ENCODE measurements around the gene DEXI. TPM values are rescaled to one million over a fixed set of nuclear protein-coding genes. Genes with fewer than 3 reads are reported as not detected.
A peak's percentile ranks its signal among the peaks of the same experiment; 100 is the strongest.

Gene DEXI
- total RNA-seq, 2 donors from 2014 or later = 31.5 to 32.0 TPM

DNA sequence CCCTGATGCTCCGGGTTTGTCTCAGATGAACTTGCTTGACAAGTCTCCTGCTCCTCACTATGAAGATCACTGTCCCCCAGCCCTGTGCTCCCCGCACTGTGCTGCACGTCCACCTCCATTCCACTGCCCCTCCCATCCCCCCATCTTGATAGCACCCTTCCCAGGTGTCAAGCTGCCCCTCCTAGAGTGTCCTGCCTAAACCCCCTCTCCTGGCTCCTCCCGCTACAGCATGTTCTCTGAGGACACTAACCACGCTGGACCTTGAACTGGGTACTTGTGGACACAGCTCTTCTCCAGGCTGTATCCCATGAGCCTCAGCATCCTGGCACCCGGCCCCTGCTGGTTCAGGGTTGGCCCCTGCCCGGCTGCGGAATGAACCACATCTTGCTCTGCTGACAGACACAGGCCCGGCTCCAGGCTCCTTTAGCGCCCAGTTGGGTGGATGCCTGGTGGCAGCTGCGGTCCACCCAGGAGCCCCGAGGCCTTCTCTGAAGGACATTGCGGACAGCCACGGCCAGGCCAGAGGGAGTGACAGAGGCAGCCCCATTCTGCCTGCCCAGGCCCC is 18.5 kb downstream of the DEXI start:
- Histone ChIP-seq H3K36me3 (ENCODE audit: control insufficient read depth, insufficient read depth, low read length) (peaks cover 9% of the 10 kb centered on the region), H3K9ac (ENCODE audit: extremely low read depth, low read length, poor library complexity, severe bottlenecking) (no peak overlapping the region), H3K27me3 (ENCODE audit: control insufficient read depth, insufficient read depth, low read length, poor library complexity, severe bottlenecking) (no peaks in the 10 kb centered on the region), H3K4me1 (ENCODE audit: control insufficient read depth, insufficient read depth, low read length) (no peaks in the 10 kb centered on the region), H3K27ac (ENCODE audit: low read depth, low read length) (no peak overlapping the region), H3K4me3 (ENCODE audit: low read length) (no peak overlapping the region), H3K9me3 (ENCODE audit: control insufficient read depth, low read length) (no peaks in the 10 kb centered on the region)
- Mint-ChIP-seq H3K27me3 (ENCODE audit: insufficient read depth) (no peaks in the 10 kb centered on the region), H3K27ac (no peak overlapping the region), H3K4me1 (no peaks in the 10 kb centered on the region), H3K4me3 (no peak overlapping the region), H3K9me3 (no peaks in the 10 kb centered on the region), H3K36me3 (ENCODE audit: low read depth) (peaks cover 25% of the 10 kb centered on the region)
- WGBS, 2 experiments (ENCODE audit: insufficient coverage in 1 of 2, insufficient read length in 1 of 2) = 91 to 97% methylated on average over 8 to 14 of the region's 14 CpGs
- no peak for DNase-seq
- TF ChIP-seq, protein P1, sequence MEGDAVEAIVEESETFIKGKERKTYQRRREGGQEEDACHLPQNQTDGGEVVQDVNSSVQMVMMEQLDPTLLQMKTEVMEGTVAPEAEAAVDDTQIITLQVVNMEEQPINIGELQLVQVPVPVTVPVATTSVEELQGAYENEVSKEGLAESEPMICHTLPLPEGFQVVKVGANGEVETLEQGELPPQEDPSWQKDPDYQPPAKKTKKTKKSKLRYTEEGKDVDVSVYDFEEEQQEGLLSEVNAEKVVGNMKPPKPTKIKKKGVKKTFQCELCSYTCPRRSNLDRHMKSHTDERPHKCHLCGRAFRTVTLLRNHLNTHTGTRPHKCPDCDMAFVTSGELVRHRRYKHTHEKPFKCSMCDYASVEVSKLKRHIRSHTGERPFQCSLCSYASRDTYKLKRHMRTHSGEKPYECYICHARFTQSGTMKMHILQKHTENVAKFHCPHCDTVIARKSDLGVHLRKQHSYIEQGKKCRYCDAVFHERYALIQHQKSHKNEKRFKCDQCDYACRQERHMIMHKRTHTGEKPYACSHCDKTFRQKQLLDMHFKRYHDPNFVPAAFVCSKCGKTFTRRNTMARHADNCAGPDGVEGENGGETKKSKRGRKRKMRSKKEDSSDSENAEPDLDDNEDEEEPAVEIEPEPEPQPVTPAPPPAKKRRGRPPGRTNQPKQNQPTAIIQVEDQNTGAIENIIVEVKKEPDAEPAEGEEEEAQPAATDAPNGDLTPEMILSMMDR (conservative IDR thresholded peaks at IDR 0.05) = no peak

DNA sequence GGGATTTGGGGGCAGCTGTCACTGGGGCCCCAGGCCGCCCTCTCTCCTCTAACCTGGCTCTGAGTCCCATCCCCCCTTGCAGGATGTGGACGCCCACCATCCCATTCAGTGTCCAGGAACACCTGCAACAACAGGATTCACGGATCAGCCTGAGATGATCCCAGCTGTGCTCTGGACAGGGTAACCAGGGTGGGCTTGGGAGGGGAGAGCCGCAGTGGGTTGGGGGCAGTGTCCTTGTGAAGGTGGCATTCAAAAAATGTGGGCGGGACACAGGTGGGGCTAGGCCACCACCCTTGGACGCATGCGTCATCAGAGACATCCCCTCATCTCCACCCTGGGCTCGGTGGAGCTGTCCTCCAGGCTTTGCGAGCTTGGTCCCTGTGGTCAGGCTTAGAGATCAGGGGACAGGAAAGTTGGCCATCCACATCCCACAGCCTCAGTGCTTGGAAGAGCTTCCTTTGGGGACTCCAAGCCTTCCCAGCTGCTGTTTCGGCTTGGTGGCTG is 19.1 kb downstream of the DEXI start:
- no peaks in the 10 kb centered on the region for H3K27me3 Mint-ChIP-seq (ENCODE audit: insufficient read depth)
- H3K4me1 Mint-ChIP-seq = no peaks in the 10 kb centered on the region
- Histone ChIP-seq H3K27ac (ENCODE audit: low read depth, low read length) (no peak overlapping the region), H3K27me3 (ENCODE audit: control insufficient read depth, insufficient read depth, low read length, poor library complexity, severe bottlenecking) (no peaks in the 10 kb centered on the region), H3K9me3 (ENCODE audit: control insufficient read depth, low read length) (no peaks in the 10 kb centered on the region), H3K36me3 (ENCODE audit: control insufficient read depth, insufficient read depth, low read length) (peaks cover 9% of the 10 kb centered on the region), H3K4me3 (ENCODE audit: low read length) (no peak overlapping the region), H3K9ac (ENCODE audit: extremely low read depth, low read length, poor library complexity, severe bottlenecking) (no peak overlapping the region), H3K4me1 (ENCODE audit: control insufficient read depth, insufficient read depth, low read length) (no peaks in the 10 kb centered on the region)
- no peak overlapping the region for H3K27ac Mint-ChIP-seq
- no peak overlapping the region for H3K4me3 Mint-ChIP-seq
- 82 to 87% methylated on average over 7 to 10 of the region's 10 CpGs for WGBS, 2 experiments (ENCODE audit: insufficient coverage in 1 of 2, insufficient read length in 1 of 2)
- TF ChIP-seq, protein P1 (conservative IDR thresholded peaks at IDR 0.05) = no peak
- H3K9me3 Mint-ChIP-seq = no peaks in the 10 kb centered on the region
- peaks cover 25% of the 10 kb centered on the region for H3K36me3 Mint-ChIP-seq (ENCODE audit: low read depth)
- DNase-seq = peak; percentile 63

DNA sequence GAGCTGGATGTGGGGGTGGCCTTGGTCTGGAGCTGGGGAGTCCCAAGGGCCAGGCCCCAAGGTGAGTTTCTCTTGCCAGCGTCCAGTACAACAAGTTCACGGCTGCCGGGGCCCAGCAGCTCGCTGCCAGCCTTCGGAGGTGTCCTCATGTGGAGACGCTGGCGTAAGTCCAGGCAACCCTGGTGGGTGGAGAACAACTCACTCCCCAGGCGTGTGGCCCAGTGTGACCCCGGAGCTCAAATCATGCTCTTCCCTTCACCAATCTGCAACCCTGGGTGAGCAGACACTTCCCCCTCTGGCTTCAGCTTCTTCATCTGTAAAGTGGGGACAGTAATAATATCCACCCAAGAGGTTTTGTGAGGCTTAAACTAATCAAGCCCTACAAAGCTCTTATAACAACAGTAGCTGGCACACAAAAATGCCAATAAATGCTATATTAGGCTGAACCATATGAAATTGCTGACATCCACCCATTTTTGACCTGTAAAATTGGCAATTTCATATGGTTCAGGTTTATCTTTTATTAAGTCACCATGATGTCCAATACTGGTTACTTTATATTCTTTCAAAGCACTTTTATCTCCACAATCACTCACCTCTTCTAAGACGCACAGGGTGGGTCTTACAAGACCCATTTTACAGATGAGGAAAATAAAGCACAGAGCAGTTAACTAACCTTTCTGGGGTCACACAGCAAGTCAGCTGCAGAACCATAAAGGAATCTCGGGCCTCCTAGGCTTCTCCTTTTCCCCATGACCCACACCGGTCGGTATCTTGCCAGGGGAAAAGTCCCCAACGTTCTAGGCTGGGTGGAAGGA is 19.7 kb downstream of the DEXI start:
- Histone ChIP-seq H3K27ac (ENCODE audit: low read depth, low read length) (no peak overlapping the region), H3K9ac (ENCODE audit: extremely low read depth, low read length, poor library complexity, severe bottlenecking) (no peak overlapping the region), H3K36me3 (ENCODE audit: control insufficient read depth, insufficient read depth, low read length) (peaks cover 9% of the 10 kb centered on the region), H3K4me3 (ENCODE audit: low read length) (no peak overlapping the region), H3K4me1 (ENCODE audit: control insufficient read depth, insufficient read depth, low read length) (no peaks in the 10 kb centered on the region), H3K27me3 (ENCODE audit: control insufficient read depth, insufficient read depth, low read length, poor library complexity, severe bottlenecking) (no peaks in the 10 kb centered on the region), H3K9me3 (ENCODE audit: control insufficient read depth, low read length) (no peaks in the 10 kb centered on the region)
- 93% methylated on average over 8 to 14 of the region's 14 CpGs for WGBS, 2 experiments (ENCODE audit: insufficient coverage in 1 of 2, insufficient read length in 1 of 2)
- no peaks in the 10 kb centered on the region for H3K4me1 Mint-ChIP-seq
- no peaks in the 10 kb centered on the region for H3K9me3 Mint-ChIP-seq
- no peaks in the 10 kb centered on the region for H3K27me3 Mint-ChIP-seq (ENCODE audit: insufficient read depth)
- no peak overlapping the region for H3K4me3 Mint-ChIP-seq
- H3K36me3 Mint-ChIP-seq (ENCODE audit: low read depth) = peaks cover 18% of the 10 kb centered on the region
- DNase-seq = no peak
- TF ChIP-seq, protein P1 (conservative IDR thresholded peaks at IDR 0.05) = no peak
- H3K27ac Mint-ChIP-seq = no peak overlapping the region

All from endodermal cell (in vitro differentiated cells).